Retinal pigment epithelial cell (primary cell): ENCODE results near the gene CHIC1.
"Not testable (repeated sequence)": the region's sequence is repeated elsewhere in the genome, so short reads cannot be mapped to it uniquely, and the experiment has no call there.

Source experiments
- DNase-seq: peaks from one replicate; pipeline ENCODE4 v3.0.0-alpha.2; 2010; ENCODE audit warnings: low read depth
- H3K4me3 ChIP-seq: 2 replicates; pipeline ENCODE4 v1.5.1; 2011; ENCODE audit warnings: mild to moderate bottlenecking, low read length, control low read depth, moderate library complexity
- CTCF ChIP-seq: conservative IDR thresholded peaks from 2 replicates; pipeline ENCODE4 v1.5.1; 2011; ENCODE audit warnings: low read depth, low read length, control low read depth, inconsistent platforms

Gene CHIC1

GRCh38 chrX:73668779-73669178 is 105.8 kb downstream of the CHIC1 start:
- no peak overlapping the region for H3K4me3 ChIP-seq
- DNase-seq, result no peak
- no peak for TF ChIP-seq CTCF

- TF ChIP-seq CTCF, result no peak
- no peak overlapping the region for H3K4me3 ChIP-seq
Measured at GRCh38 chrX:73681408-73681807, 118.4 kb downstream of the CHIC1 start.

GRCh38 chrX:73683236-73683859 is 120.4 kb downstream of the CHIC1 start:
- TF ChIP-seq CTCF, result no peak
- H3K4me3 ChIP-seq, result no peak overlapping the region
- no peak for DNase-seq

More at GRCh38 chrX:73681408-73681807, 118.4 kb downstream of the CHIC1 start:
- no peak for DNase-seq

- DNase-seq, H3K4me3 ChIP-seq: not testable (repeated sequence)
Measured at GRCh38 chrX:73707014-73707413, 144.0 kb downstream of the CHIC1 start.

- TF ChIP-seq CTCF, result no peak
- H3K4me3 ChIP-seq, result no peak overlapping the region
- no peak for DNase-seq
Measured at GRCh38 chrX:73728602-73729001, 165.6 kb downstream of the CHIC1 start.
